ENCODE measurements around the gene XPNPEP2. TPM values are rescaled to one million over a fixed set of nuclear protein-coding genes. Genes with fewer than 3 reads are reported as not detected.
"Not testable (repeated sequence)": the region's sequence is repeated elsewhere in the genome, so short reads cannot be mapped to it uniquely, and the experiment has no call there.

XPNPEP2 gene
- total and polyA plus RNA-seq, 2 experiments from 2014 or later = 0.65 to 0.74 TPM

DNA sequence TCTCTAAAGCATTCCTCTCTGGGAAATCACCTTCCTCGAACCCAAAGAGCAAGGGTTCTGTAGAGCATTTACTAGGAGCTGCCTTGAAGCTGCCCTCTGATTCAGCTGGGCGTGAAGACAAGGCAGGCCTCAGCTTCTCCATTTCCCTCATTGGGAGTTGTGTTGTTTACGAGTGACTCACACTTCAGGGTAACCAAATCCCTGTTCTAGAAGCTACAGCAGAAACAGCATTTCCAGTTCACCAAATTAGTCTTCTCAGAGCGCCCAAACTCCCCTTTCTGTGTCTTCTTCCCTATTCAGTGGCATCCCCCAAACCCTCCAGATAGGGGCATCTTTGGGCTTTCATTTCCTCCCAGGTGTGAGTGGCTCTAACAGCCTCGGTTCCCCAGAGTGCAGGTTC is 863 bp upstream of the XPNPEP2 start:
- Histone ChIP-seq H3K4me1 (ENCODE audit: insufficient read depth) (peaks cover 14% of the 10 kb centered on the region), H3K4me2 (ENCODE audit: unreplicated experiment) (peak overlapping the region; percentile 53), H3K9ac (no peak overlapping the region), H2AFZ (peak overlapping the region; percentile 79; the same call in 1 of the 2 replicates), H3K9me3 (ENCODE audit: low read depth) (no peaks in the 10 kb centered on the region), H3K79me2 (ENCODE audit: insufficient read depth) (no peaks in the 10 kb centered on the region), H3F3A (ENCODE audit: insufficient read depth) (0 out of 2 replicates have a peak, but pooled peaks cover 4% of the 10 kb centered on the region), H4K20me1 (ENCODE audit: insufficient read depth) (no peaks in the 10 kb centered on the region), H3K27ac (peak overlapping the region; percentile 37), H3K4me3 (no peak overlapping the region), H3K9me2 (ENCODE audit: insufficient read depth) (no peaks in the 10 kb centered on the region), H3K36me3 (ENCODE audit: low read depth) (no peaks in the 10 kb centered on the region), H3K27me3 (replicated peaks; ENCODE audit: insufficient read depth) (no peaks in the 10 kb centered on the region)
- no peak for TF ChIP-seq EZH2 (IDR thresholded peaks at IDR 0.05; ENCODE audit: insufficient read depth, poor library complexity, severe bottlenecking)
- no peak for TF ChIP-seq EZH2phosphoT487 (IDR thresholded peaks at IDR 0.05; ENCODE audit: insufficient read depth, low read depth)
- in situ Hi-C loops (cut with MboI) = no loop called here
- 24% methylated on average over 4 of the region's 5 CpGs for WGBS, 2 experiments (ENCODE audit: low coverage in 1 of 2, low lambda C conversion rate in 2 of 2, missing lambda C conversion rate in 2 of 2)
- peak; percentile 77 for DNase-seq

DNA sequence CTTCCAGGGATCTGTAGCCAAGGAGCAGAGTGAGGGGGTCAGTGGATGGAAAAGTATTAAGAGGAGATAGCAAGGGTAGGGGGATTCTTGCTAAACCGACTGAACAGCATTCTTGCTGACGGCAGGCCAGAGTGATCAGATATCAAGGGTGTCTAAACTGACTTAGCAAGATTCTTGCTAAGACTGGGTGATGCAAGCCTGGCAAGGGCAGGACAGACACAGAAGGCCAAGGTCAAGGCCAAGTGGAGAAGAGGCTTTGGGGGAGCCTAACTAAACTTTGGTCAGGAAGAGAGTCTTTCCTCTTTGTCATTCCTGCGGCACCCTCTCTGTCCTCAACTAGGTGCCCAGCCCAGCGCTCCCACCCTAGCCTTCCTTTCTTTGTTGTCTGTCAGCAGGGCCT is 799 bp downstream of the XPNPEP2 start:
- no peak for DNase-seq
- H3K27me3 ChIP-seq (replicated peaks; ENCODE audit: insufficient read depth) = no peaks in the 10 kb centered on the region
- no peak overlapping the region for H3K9ac ChIP-seq
- no peak overlapping the region for H3K27ac ChIP-seq
- 68 to 70% methylated on average over 4 of the region's 4 CpGs for WGBS, 2 experiments (ENCODE audit: low coverage in 1 of 2, low lambda C conversion rate in 2 of 2, missing lambda C conversion rate in 2 of 2)
- H3K4me3 ChIP-seq = no peak overlapping the region
- in situ Hi-C loops (cut with MboI) = no loop called here
- H3K4me2 ChIP-seq (ENCODE audit: unreplicated experiment) = no peak overlapping the region
- H3K36me3 ChIP-seq (ENCODE audit: low read depth) = no peaks in the 10 kb centered on the region
- no peaks in the 10 kb centered on the region for H3K9me2 ChIP-seq (ENCODE audit: insufficient read depth)
- H3F3A ChIP-seq (ENCODE audit: insufficient read depth) = 0 out of 2 replicates have a peak, but pooled peaks cover 4% of the 10 kb centered on the region
- TF ChIP-seq EZH2 (IDR thresholded peaks at IDR 0.05; ENCODE audit: insufficient read depth, poor library complexity, severe bottlenecking) (no peak), EZH2phosphoT487 (IDR thresholded peaks at IDR 0.05; ENCODE audit: insufficient read depth, low read depth) (no peak)
- peak overlapping the region; percentile 79 for H2AFZ ChIP-seq
- H4K20me1 ChIP-seq (ENCODE audit: insufficient read depth) = no peaks in the 10 kb centered on the region
- peaks cover 14% of the 10 kb centered on the region for H3K4me1 ChIP-seq (ENCODE audit: insufficient read depth)
- no peaks in the 10 kb centered on the region for H3K9me3 ChIP-seq (ENCODE audit: low read depth)
- no peaks in the 10 kb centered on the region for H3K79me2 ChIP-seq (ENCODE audit: insufficient read depth)

DNA sequence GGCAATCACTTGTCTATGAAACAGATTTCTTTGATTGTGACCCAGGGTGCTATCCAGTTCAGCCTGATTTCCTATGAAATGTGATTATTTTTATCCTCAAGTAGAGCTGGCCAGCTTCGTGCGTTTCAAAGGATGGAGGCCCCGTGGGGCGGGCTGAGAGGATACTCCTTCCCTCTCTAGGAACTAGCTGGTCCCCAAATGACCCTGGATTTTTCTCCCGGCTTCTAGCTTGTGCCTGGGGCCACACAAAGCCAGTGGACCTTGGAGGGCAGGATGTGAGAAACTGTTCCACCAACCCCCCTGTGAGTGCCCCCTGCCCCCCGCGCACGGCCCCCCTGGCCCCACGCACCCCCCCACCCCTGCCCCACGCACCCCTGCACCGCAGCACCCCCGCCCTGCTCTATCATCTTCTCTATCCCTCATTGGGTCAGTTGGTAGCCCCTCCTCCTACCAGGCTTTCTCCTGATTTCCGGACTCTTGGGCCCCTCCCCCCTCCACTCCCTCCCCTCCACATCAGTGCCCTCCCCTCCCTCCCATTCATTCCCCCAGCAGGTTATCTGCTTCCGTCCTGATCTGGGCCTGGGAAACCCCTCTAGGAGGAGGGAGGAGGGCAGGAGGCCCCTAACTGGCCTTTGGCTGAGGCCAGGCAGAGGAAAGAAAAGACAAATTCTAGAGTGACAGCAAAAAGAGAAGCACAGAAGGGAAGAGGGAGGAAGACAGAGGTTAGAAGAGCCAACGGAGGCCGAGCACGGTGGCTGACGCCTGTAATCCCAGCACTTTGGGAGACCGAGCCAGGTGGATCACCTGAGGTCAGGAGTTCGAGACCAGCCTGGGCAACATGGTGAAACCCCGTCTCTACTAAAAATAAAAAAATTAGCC is 3.3 kb downstream of the XPNPEP2 start:
- WGBS, 2 experiments (ENCODE audit: low coverage in 1 of 2, low lambda C conversion rate in 2 of 2, missing lambda C conversion rate in 2 of 2) = 52 to 70% methylated on average over 11 to 20 of the region's 21 CpGs
- Histone ChIP-seq H3K4me3 (no peak overlapping the region), H3K27ac (no peak overlapping the region), H3K4me1 (ENCODE audit: insufficient read depth) (peaks cover 14% of the 10 kb centered on the region), H3K9ac (no peak overlapping the region), H3K36me3 (ENCODE audit: low read depth) (no peaks in the 10 kb centered on the region), H3K4me2 (ENCODE audit: unreplicated experiment) (no peak overlapping the region), H3K9me2 (ENCODE audit: insufficient read depth) (no peaks in the 10 kb centered on the region), H3K79me2 (ENCODE audit: insufficient read depth) (no peaks in the 10 kb centered on the region), H2AFZ (no peak overlapping the region), H4K20me1 (ENCODE audit: insufficient read depth) (no peaks in the 10 kb centered on the region), H3K27me3 (replicated peaks; ENCODE audit: insufficient read depth) (no peaks in the 10 kb centered on the region), H3K9me3 (ENCODE audit: low read depth) (no peaks in the 10 kb centered on the region), H3F3A (ENCODE audit: insufficient read depth) (0 out of 2 replicates have a peak, but pooled peaks cover 4% of the 10 kb centered on the region)
- DNase-seq = no peak
- in situ Hi-C loops (cut with MboI) = no loop called here
- TF ChIP-seq EZH2phosphoT487 (IDR thresholded peaks at IDR 0.05; ENCODE audit: insufficient read depth, low read depth) (no peak), EZH2 (IDR thresholded peaks at IDR 0.05; ENCODE audit: insufficient read depth, poor library complexity, severe bottlenecking) (no peak)

- in situ Hi-C loops (cut with MboI) = not testable (repeated sequence)
Observed at GRCh38 chrX:129742759-129743152, 4.0 kb downstream of the XPNPEP2 start.

More at GRCh38 chrX:129742759-129743152, 4.0 kb downstream of the XPNPEP2 start:
- not testable (repeated sequence) for DNase-seq; H3K9me2 ChIP-seq (ENCODE audit: insufficient read depth); H3F3A ChIP-seq (ENCODE audit: insufficient read depth); H3K27ac ChIP-seq; H3K9me3 ChIP-seq (ENCODE audit: low read depth); H4K20me1 ChIP-seq (ENCODE audit: insufficient read depth); H3K36me3 ChIP-seq (ENCODE audit: low read depth); H3K4me3 ChIP-seq; H3K9ac ChIP-seq; H2AFZ ChIP-seq; H3K79me2 ChIP-seq (ENCODE audit: insufficient read depth); H3K27me3 ChIP-seq (replicated peaks; ENCODE audit: insufficient read depth); H3K4me2 ChIP-seq (ENCODE audit: unreplicated experiment)
- peaks cover 15% of the 10 kb centered on the region for H3K4me1 ChIP-seq (ENCODE audit: insufficient read depth)
- WGBS, 2 experiments (ENCODE audit: low coverage in 1 of 2, low lambda C conversion rate in 2 of 2, missing lambda C conversion rate in 2 of 2) = 69 to 71% methylated on average over 4 to 6 of the region's 6 CpGs
